HEK293 (cell line): ENCODE results near the gene APOL5.

ENCODE experiments used
- CTCF ChIA-PET: fragments of 350-600 bp; formaldehyde crosslinking; extraction: SDS; loops from one replicate; lab custom pipeline; 2021; ENCODE audit warnings: antibody characterized with exemption; lab: Yijun Ruan, JAX
- POLR2A ChIA-PET: fragments of 300-600 bp; formaldehyde crosslinking; extraction: SDS; loops from one replicate; lab custom pipeline; 2020; ENCODE audit warnings: antibody characterized with exemption, inconsistent platforms; lab: Yijun Ruan, JAX
- H3K27ac ChIP-seq: fragments of 200-500 bp; sonication (Bioruptor generic); 2 replicates; pipeline ENCODE4 v1.5.1; 2014; ENCODE audit warnings: low read depth, low read length, control low read depth, inconsistent platforms; ENCODE audit errors: extremely low read depth
- H3K36me3 ChIP-seq, 2 experiments: fragments of 200-500 bp in 1 of 2; sonication (Bioruptor generic) in 1 of 2; 1 replicate in 1 of 2; 2 replicates in 1 of 2; pipeline ENCODE4 v1.5.1; 2014 to 2017; ENCODE audit warnings: inconsistent platforms in 2 of 2, low read length in 2 of 2; ENCODE audit not compliant: control insufficient read depth in 2 of 2, insufficient read depth in 1 of 2
- H3K4me1 ChIP-seq: fragments of 200-500 bp; sonication (Bioruptor generic); 2 replicates; pipeline ENCODE4 v1.5.1; 2014; ENCODE audit warnings: mild to moderate bottlenecking, low read length, inconsistent platforms; ENCODE audit not compliant: control insufficient read depth, insufficient read depth
- H3K4me3 ChIP-seq: 2 replicates; pipeline ENCODE4 v1.5.1; 2011; ENCODE audit warnings: low read depth, mild to moderate bottlenecking, control low read depth, low read length, moderate library complexity
- H3K9me3 ChIP-seq: fragments of 200-500 bp; sonication (Bioruptor generic); 2 replicates; pipeline ENCODE4 v1.5.1; 2014; ENCODE audit warnings: low read depth, low read length, inconsistent platforms; ENCODE audit not compliant: control insufficient read depth, insufficient read depth
- BCL11B ChIP-seq: fragments of 450-650 bp; formaldehyde crosslinking; IDR thresholded peaks from 2 replicates; pipeline ENCODE4 v1.5.1; 2016; ENCODE audit warnings: low read depth, missing biosample characterization, missing genetic modification characterization
- GLIS2 ChIP-seq: fragments of 450-650 bp; formaldehyde crosslinking; IDR thresholded peaks from 2 replicates; pipeline ENCODE4 v1.5.1; 2016; ENCODE audit warnings: missing biosample characterization, missing genetic modification characterization
- IKZF3 ChIP-seq: fragments of 450-650 bp; IDR thresholded peaks from 2 replicates; pipeline ENCODE4 v1.5.0; 2018; ENCODE audit warnings: missing biosample characterization, mild to moderate bottlenecking, missing genetic modification characterization, moderate library complexity
- KLF10 ChIP-seq: fragments of 450-650 bp; IDR thresholded peaks from 2 replicates; pipeline ENCODE4 v1.5.1; 2018; ENCODE audit warnings: missing biosample characterization, mild to moderate bottlenecking, missing genetic modification characterization
- SCRT1 ChIP-seq: fragments of 450-650 bp; formaldehyde crosslinking; IDR thresholded peaks from 2 replicates; pipeline ENCODE4 v1.5.1; 2016; ENCODE audit warnings: missing biosample characterization, missing genetic modification characterization, borderline replicate concordance
- SP2 ChIP-seq: fragments of 450-650 bp; formaldehyde crosslinking; IDR thresholded peaks from 2 replicates; pipeline ENCODE4 v1.5.1; 2016; ENCODE audit warnings: missing biosample characterization, missing genetic modification characterization
- ZFHX2 ChIP-seq: fragments of 450-650 bp; formaldehyde crosslinking; conservative IDR thresholded peaks from 2 replicates; pipeline ENCODE4 v1.5.1; 2016; ENCODE audit warnings: missing biosample characterization, missing genetic modification characterization
- ZNF169 ChIP-seq: fragments of 450-650 bp; formaldehyde crosslinking; IDR thresholded peaks from 2 replicates; pipeline ENCODE4 v1.5.1; 2016; ENCODE audit warnings: missing biosample characterization, missing genetic modification characterization
- ZNF24 ChIP-seq: fragments of 450-650 bp; formaldehyde crosslinking; IDR thresholded peaks from 2 replicates; pipeline ENCODE4 v1.5.1; 2016; ENCODE audit warnings: missing biosample characterization, missing genetic modification characterization
- ZNF366 ChIP-seq: fragments of 450-650 bp; formaldehyde crosslinking; conservative IDR thresholded peaks from 2 replicates; pipeline ENCODE4 v1.5.1; 2016; ENCODE audit warnings: missing biosample characterization, missing genetic modification characterization
- ZNF514 ChIP-seq: fragments of 450-650 bp; formaldehyde crosslinking; IDR thresholded peaks from 2 replicates; pipeline ENCODE4 v1.5.1; 2016; ENCODE audit warnings: missing biosample characterization, missing genetic modification characterization
- ZNF544 ChIP-seq: fragments of 450-650 bp; formaldehyde crosslinking; IDR thresholded peaks from 2 replicates; pipeline ENCODE4 v1.5.0; 2017; ENCODE audit warnings: missing biosample characterization, missing genetic modification characterization
- ZNF549 ChIP-seq: fragments of 450-650 bp; IDR thresholded peaks from 2 replicates; pipeline ENCODE4 v1.5.1; 2018; ENCODE audit warnings: missing biosample characterization, missing genetic modification characterization, mild to moderate bottlenecking, inconsistent platforms, moderate library complexity
- ZNF658 ChIP-seq: fragments of 450-650 bp; formaldehyde crosslinking; IDR thresholded peaks from 2 replicates; pipeline ENCODE4; 2016; ENCODE audit warnings: missing biosample characterization, missing genetic modification characterization
- ZNF768 ChIP-seq: fragments of 450-650 bp; formaldehyde crosslinking; IDR thresholded peaks from 2 replicates; pipeline ENCODE4 v1.5.1; 2018; ENCODE audit warnings: missing biosample characterization, mild to moderate bottlenecking, missing genetic modification characterization
- TF ChIP-seq, protein P1 (sequence below): fragments of 450-650 bp; formaldehyde crosslinking; IDR thresholded peaks from 2 replicates; pipeline ENCODE4 v1.5.1; 2017; ENCODE audit warnings: missing biosample characterization, missing genetic modification characterization
- TF ChIP-seq, protein P2 (sequence below): fragments of 450-650 bp; formaldehyde crosslinking; IDR thresholded peaks from 2 replicates; pipeline ENCODE4 v1.5.1; 2016; ENCODE audit warnings: missing biosample characterization, missing genetic modification characterization
- TF ChIP-seq, protein P3 (sequence below): fragments of 450-650 bp; formaldehyde crosslinking; IDR thresholded peaks from 2 replicates; pipeline ENCODE4 v1.5.1; 2017; ENCODE audit warnings: missing biosample characterization, missing genetic modification characterization

APOL5 gene

DNA sequence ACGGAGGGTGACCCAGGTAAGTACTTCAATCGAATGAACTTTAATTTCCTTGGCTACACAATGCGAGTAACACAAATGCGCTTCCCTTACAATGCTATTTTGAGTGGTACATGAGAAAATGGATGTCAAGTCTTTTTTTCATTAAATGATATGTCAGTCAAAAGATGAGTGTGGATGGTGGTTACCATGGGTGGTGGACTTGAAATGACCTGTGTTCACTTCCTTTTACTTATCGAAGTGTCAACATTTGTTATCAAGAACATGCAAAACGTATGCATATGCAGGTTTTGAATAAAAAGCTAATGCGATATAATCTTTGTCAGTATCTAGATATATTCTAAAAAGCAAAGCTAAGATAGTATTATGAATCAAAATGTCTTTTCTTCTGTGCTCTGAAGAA, 8.8 kb upstream of the APOL5 start:
- Histone ChIP-seq H3K36me3 (no peaks in the 10 kb centered on the region), H3K27ac (no peak overlapping the region), H3K4me3 (no peak overlapping the region), H3K4me1 (no peaks in the 10 kb centered on the region), H3K9me3 (no peaks in the 10 kb centered on the region)
- no peak for TF ChIP-seq SCRT1 (tag by site-specific recombination)
- TF ChIP-seq IKZF3 (tag by site-specific recombination): no peak
- no peak for TF ChIP-seq ZNF514
- no peak for TF ChIP-seq ZNF169 (tag by site-specific recombination)
- TF ChIP-seq ZNF768 (tag by site-specific recombination): no peak
- no peak for TF ChIP-seq BCL11B (tag by site-specific recombination)
- TF ChIP-seq SP2 (tag by site-specific recombination): no peak
- ChIA-PET CTCF (interaction anchor here (0.6 kb wide), 1 partner anchor 15 kb away, joined by 3 read pairs; no protein-coding TSS in a partner anchor), POLR2A (no interaction called here)

DNA sequence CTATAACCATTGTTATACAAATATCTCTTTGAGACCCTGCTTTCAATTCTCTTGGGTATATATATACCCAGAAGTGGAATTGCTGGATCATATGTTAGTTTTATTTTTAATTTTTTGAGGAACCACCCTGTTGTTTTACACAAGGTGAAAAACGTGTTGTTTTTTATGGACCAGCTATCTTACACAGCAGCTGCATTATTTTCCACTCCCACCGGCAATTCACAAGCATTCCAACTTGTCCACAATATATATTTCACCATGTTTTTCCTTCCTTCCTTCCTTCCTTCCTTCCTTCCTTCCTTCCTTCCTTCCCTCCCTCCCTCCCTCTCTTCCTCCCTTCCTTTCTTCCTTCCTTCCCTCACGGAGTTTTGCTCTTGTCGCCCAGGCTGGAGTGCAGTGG, 6.3 kb upstream of the APOL5 start:
- CTCF ChIA-PET: no interaction called here
- POLR2A ChIA-PET: no interaction called here
- no peak overlapping the region for H3K27ac ChIP-seq
- peak; percentile 57; the same call in 1 of the 2 replicates for TF ChIP-seq ZNF366 (tag by site-specific recombination)
- no peak for TF ChIP-seq SCRT1 (tag by site-specific recombination)
- no peaks in the 10 kb centered on the region for H3K36me3 ChIP-seq
- no peaks in the 10 kb centered on the region for H3K9me3 ChIP-seq
- H3K4me1 ChIP-seq: no peaks in the 10 kb centered on the region
- H3K4me3 ChIP-seq: no peak overlapping the region

DNA sequence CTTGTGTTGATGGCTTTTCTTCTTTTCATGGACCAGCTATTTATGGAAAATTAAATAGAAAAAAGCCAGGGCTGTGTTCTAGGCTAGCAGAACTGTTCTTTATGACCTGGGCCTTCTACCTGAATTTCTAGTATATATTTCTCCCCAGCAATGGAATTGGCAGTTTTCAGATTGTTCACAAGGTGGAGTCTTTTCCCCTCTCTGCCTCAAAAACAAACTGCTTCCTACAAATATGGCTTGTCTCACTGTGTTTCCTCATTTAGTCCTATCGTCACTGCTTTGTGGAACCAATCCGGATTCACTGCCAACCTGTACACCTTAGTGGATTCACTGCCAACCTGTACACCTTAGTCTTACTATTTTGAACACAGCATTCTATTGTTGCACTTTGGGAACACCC, 5.0 kb upstream of the APOL5 start:
- TF ChIP-seq, protein P1, sequence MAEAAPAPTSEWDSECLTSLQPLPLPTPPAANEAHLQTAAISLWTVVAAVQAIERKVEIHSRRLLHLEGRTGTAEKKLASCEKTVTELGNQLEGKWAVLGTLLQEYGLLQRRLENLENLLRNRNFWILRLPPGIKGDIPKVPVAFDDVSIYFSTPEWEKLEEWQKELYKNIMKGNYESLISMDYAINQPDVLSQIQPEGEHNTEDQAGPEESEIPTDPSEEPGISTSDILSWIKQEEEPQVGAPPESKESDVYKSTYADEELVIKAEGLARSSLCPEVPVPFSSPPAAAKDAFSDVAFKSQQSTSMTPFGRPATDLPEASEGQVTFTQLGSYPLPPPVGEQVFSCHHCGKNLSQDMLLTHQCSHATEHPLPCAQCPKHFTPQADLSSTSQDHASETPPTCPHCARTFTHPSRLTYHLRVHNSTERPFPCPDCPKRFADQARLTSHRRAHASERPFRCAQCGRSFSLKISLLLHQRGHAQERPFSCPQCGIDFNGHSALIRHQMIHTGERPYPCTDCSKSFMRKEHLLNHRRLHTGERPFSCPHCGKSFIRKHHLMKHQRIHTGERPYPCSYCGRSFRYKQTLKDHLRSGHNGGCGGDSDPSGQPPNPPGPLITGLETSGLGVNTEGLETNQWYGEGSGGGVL (tag by site-specific recombination): no peak
- no peak for TF ChIP-seq ZNF549
- ChIA-PET CTCF (interaction anchor here (0.6 kb wide), 1 partner anchor 12 kb away, joined by 4 read pairs; no protein-coding TSS in a partner anchor), POLR2A (no interaction called here)
- Histone ChIP-seq H3K36me3 (no peaks in the 10 kb centered on the region), H3K4me3 (no peak overlapping the region), H3K9me3 (no peaks in the 10 kb centered on the region), H3K4me1 (no peaks in the 10 kb centered on the region), H3K27ac (no peak overlapping the region)

DNA sequence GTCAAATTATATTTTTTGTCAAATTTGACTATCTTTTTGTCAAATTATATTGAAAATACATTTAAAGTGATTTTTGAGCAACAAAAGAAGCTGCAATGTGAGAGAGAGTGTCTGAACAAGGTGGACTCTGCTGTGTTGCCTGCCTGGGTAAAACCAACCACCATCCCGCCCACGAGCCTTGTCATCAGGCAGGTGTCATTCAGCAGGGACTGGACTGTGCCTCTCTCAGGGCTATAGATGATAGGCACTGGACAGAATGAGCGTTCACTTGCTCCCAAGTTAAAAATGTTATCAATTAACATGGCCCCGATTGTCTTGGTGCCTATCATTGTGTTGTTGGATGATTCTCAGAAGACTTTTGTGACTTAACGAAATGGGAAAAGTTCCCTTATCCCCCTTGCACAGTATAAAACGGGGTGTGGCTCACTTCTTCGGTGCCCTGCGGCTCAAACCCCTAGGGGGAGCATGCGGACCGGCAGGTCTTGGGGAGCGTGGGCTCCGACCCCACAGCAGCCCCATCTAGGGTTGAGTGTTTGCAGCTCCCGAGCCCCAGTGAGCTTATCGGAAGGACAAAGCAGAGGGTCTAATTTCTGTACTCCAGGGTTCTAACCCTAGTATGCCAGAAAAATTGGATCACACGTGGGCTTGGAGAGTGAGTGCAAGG, 1.7 kb downstream of the APOL5 start:
- Histone ChIP-seq H3K9me3 (no peaks in the 10 kb centered on the region), H3K27ac (no peak overlapping the region), H3K4me1 (no peaks in the 10 kb centered on the region), H3K36me3 (no peaks in the 10 kb centered on the region), H3K4me3 (no peak overlapping the region)
- CTCF ChIA-PET: no interaction called here
- POLR2A ChIA-PET: no interaction called here
- no peak for TF ChIP-seq ZNF658 (tag by site-specific recombination)
- TF ChIP-seq ZFHX2: no peak
- no peak for TF ChIP-seq GLIS2 (tag by site-specific recombination)
- no peak for TF ChIP-seq KLF10
- no peak for TF ChIP-seq ZNF544
- TF ChIP-seq, protein P2, sequence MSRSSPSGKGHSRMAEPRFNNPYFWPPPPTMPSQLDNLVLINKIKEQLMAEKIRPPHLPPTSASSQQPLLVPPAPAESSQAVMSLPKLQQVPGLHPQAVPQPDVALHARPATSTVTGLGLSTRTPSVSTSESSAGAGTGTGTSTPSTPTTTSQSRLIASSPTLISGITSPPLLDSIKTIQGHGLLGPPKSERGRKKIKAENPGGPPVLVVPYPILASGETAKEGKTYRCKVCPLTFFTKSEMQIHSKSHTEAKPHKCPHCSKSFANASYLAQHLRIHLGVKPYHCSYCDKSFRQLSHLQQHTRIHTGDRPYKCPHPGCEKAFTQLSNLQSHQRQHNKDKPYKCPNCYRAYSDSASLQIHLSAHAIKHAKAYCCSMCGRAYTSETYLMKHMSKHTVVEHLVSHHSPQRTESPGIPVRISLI (tag by site-specific recombination): no peak
- TF ChIP-seq ZNF24 (tag by site-specific recombination): no peak
- TF ChIP-seq, protein P3, sequence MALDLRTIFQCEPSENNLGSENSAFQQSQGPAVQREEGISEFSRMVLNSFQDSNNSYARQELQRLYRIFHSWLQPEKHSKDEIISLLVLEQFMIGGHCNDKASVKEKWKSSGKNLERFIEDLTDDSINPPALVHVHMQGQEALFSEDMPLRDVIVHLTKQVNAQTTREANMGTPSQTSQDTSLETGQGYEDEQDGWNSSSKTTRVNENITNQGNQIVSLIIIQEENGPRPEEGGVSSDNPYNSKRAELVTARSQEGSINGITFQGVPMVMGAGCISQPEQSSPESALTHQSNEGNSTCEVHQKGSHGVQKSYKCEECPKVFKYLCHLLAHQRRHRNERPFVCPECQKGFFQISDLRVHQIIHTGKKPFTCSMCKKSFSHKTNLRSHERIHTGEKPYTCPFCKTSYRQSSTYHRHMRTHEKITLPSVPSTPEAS: no peak
- TF ChIP-seq SCRT1 (tag by site-specific recombination): no peak
- TF ChIP-seq, all 188 proteins: peak for 0
